A172 (cell line): ENCODE measurements around the gene SYCN. TPM values are rescaled to one million over a fixed set of nuclear protein-coding genes. Genes with fewer than 3 reads are reported as not detected.

ENCODE experiments used
- DNase-seq: peaks from one replicate; pipeline ENCODE4 v3.0.0-alpha.2; 2015; ENCODE audit warnings: low spot score
- total RNA-seq: library from RNA; depleted of rRNA; stranded (reverse); fragments of >200 nt; shearing (Covaris generic); gene quantifications from 2 replicates; pipeline ENCODE4 v1.2.3, GENCODE V29; 2014

The SYCN gene
- total RNA-seq, 1 experiment from 2014 or later = not detected

DNA sequence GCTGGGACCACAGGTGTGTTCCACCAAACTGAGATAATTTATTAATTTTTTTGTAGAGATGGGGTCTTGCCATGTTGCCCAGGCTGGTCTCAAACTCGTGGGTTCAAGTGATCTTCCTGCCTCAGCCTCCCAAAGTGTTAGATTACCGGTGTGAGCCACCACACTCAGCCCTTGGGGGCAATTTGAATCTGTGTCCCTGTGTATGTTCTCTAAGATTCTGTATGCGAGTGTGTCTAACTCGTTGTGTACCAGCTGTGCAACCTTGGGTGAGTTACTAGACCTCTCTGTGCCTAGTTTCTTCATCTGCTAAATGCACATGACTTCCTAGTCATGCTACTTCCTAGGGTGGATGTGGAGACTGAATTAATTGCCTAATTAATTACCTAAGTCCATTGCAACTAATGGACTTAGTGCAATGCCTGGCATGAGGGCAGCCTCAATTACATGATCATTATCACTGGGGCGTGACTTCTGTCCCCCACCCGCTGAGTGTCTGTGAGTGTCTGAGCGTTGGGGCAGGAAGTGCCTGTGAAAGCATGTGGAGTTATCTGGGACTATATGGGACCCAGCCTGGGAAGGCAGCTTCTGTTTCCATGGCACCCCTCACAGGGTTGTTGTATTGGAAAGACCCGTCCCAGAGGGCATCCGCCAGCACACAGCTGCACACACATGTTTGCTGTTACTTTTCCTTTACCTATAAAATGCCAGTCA lies 9.1 kb downstream of the SYCN start:
- no peak for DNase-seq

DNA sequence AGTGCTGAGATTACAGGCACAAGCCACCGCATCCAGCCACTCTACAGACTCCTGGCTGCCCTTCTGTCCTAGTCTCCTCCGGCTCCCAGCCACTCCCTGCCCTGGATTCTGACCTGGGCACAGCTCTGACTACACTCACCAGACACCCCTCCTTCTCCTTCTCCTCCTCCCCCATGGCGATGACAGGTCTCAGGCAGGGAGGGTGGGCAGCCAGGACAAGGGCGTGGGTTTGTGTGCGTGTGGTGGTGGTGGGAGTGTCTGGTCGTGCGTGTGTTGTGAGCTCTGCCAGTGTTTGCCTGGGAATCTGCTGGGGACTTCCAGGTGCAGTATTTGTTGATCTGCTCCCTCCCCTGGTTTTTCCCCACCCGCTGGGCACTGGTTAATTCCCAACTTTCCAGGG lies 10.3 kb downstream of the SYCN start:
- no peak for DNase-seq

DNA sequence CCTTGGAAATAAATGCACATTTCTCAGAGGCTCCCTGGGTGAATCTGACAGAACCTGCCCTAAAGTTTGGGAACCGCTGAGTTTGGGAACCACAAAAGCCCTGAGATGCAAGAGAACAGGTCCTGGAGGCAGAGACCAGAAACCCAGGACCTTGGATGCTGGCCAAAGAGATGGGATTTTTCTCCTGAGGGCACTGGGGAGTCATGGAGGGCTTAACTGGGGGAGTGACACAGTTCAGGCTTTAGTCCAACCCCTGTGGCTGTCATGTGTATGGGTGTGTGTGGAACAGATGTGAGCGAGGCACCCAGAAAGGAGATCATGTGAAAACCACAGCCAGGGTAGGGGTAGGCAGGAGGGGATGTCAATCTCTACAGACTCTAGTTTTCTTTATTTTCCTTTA lies 11.2 kb downstream of the SYCN start:
- no peak for DNase-seq

DNA sequence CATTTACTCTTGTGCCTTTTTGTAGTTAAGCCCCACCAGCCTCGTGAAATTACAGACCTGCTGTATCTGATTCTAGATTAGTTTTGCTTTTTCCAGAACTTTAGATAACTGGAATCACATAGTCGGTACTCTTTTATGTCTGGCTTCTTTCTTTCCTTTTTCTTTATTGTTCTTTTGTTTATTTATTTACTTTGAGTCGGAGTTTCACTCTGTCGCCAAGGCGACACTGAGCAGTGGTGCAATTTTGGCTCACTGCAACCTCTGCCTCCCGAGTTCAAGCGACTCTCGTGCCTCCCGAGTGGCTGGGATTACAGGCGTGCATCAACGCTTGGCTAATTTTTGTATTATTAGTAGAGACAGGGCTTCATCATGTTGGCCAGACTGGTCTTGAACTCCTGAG lies 13.3 kb downstream of the SYCN start:
- DNase-seq = no peak

DNA sequence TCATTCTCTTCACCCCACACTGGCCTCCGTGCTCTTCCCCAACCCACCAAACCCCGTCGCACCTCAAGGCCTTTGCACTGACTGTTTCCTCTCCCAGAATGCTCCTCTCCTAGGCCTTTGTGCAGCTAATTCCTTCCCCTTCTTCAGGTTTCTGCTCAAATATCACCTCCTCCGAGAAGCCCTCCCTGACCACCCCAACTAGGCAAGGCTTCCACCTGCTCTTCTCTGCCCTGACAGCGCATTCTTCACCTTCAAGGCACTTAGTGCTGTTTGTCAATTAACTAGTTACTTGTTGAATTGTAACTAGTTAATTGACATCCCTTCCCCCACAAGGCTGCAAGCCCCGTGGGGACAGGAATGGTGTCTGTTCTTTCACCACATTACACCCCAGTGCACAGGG lies 15.1 kb downstream of the SYCN start:
- DNase-seq = no peak

DNA sequence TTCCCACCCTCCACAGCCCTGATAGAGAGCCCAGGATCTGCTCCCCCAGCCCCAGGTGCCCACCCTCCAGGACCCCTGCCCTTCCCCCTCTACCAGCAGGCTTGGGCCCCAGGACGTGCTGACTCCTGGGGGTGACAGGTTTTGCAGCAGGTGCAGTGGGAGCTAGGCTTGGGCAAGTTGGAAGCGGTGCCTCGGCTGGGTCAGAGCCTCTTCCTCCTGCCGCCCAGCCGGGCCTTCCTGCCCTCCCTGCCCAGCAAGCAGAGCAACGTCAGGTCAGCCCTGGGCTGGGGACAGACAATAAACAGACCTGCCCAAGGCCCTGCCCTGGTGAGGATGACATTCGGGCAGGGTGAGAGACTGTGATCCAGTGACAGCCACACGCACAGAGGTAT lies 16.5 kb downstream of the SYCN start:
- DNase-seq = no peak

DNA sequence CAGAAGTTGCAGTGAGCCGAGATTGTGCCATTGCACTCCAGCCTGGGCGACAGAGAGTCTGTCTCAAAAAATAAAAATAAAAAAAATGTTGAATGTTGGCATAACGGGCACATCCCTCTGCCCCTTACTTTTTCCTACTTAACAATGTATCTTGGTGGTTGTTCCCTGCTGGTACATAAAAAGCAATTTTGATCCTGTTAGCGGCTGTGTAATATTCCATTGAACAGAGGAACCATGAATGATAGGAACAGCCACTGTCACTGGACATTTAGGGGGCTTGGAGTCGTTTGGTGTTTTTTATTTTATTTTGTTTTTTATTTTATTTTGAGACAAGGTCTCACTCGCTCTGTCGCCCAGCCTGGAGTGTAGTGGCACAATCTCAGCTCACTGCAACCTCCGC lies 17.7 kb downstream of the SYCN start:
- DNase-seq = no peak

DNA sequence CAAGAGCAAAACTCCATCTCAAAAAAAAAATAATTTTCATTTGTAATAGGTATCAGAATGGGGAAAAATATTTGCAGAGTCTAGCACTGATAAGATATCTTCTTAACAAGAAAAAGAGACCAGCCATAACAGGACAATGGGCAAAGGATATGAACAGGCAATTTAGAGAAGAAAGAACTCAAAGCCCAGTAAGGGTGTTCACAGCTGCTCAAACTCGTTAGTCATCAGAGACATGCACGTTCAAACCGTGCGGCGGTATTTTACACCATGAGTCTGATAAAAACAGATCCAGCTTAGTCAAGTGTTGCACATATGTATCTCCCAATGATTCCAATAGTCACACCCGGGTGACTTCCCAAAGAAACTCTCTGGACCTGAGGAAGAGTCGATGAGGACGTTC lies 21.0 kb downstream of the SYCN start:
- DNase-seq = no peak

DNA sequence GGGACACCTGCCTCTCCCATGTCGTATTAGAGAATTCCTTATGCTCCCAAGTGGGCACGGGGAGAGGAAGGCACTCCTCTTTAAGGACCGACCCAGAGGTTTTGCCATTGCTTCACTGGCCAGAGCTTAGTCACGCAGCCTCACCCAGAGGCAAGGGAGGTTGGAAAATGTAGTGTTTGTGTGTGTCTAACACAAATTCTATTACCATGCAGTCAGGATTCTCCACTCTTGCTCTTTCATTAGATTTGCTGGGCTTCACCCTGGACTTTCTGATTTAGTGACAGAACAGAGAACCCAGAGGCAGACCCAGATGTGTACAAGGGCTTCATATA lies 21.9 kb downstream of the SYCN start:
- no peak for DNase-seq

DNA sequence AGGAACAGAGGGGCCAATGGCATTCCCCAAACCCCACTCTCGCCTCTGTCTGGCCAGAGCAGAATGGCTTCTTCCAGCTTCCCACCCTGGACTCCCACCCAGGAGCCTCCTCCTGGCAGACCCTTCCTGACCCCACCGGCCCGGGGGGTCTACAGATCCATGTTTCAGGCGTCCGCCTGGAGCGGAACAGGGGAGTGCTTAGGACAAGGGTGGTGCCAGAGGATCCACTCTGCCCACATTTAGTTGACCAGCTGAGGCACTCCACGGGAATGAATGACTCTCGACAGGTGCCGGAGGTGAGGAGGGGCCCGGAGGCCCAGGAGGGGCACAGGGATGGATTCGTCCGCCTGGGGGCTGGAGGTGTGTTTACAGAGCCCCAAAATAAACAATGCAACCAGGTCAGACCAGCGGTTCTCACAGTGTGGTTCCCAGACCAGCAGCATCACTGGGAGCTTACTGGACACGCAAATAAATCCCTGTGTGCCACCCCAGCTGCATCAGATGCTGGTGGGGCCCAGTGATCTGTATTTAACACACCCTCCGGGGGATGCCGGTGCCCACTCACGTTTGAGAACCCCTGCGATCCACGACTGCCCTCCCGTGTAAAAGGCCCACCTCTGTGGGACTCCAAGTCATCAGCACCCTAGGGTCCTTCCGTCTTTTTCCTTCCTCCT lies 22.4 kb downstream of the SYCN start:
- DNase-seq = no peak

DNA sequence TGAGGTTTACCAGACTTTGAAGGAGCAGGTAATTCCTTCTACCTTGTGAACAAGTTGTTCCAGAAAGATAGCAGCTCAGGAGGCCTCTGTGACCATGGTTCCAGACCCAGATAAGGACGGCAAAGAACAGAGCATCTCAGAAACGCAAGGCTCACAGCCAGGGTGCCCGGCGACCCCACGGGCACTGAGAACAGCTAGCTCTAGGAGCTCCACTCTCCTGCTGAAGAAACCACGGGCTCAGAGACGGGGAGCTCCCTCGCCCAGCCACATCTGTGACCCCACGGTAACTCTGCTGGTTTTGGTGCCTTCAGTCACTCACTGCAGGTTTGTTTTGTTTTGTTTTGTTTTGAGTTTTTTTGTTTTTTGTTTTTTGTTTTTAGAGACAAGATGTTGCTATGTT lies 23.3 kb downstream of the SYCN start:
- DNase-seq = no peak

DNA sequence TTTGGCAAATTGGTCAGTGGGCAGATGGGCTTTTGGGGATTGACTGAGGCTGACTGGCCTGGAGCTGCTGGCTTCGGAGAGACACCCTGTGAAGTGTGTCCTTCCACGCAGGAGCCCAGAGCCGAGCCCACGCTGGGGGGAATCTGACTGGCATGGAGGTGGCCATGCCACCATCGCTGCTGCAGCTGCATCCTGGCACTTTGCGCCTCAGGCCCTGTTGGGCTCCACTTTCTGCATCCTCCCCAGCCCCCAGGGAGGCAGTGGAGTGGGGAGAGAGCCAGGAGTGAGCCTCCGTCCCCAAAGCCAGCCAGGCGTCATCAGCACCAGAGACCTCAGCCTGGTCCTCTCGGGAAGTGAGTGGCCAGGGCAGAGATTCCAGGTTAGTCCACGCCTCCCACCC lies 24.3 kb downstream of the SYCN start:
- DNase-seq = no peak

DNA sequence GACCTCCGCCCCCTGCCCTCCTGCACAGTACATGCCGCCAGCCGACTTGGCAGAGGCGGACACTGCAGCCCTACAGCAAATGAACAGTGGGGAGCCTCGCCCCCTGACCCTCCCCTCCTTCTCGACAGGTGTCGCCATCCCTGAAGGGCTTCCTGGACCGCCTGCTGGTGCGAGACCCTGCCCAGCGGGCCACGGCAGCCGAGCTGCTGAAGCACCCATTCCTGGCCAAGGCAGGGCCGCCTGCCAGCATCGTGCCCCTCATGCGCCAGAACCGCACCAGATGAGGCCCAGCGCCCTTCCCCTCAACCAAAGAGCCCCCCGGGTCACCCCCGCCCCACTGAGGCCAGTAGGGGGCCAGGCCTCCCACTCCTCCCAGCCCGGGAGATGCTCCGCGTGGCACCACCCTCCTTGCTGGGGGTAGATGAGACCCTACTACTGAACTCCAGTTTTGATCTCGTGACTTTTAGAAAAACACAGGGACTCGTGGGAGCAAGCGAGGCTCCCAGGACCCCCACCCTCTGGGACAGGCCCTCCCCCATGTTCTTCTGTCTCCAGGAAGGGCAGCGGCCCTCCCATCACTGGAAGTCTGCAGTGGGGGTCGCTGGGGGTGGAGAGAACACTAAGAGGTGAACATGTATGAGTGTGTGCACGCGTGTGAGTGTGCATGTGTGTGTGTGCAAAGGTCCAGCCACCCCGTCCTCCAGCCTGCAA lies 25.6 kb downstream of the SYCN start:
- DNase-seq = no peak

DNA sequence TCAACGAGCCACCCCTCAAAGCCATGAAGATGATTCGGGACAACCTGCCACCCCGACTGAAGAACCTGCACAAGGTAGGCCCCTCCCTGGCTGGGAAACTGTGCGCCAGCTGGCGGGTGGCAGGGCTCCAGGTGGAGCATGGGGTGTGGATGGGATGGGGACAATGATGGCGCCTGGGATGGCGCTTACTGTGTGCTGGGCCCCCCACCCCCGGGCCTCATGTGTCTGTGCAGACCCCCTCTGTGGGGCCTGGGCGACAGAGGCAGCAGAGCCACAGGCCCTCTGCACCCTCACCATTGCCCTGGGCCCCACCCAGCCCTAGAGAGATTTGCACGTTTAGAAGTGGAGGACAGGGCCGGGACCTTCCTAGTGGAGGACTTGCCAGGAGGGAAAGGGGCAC lies 26.3 kb downstream of the SYCN start:
- DNase-seq = no peak

DNA sequence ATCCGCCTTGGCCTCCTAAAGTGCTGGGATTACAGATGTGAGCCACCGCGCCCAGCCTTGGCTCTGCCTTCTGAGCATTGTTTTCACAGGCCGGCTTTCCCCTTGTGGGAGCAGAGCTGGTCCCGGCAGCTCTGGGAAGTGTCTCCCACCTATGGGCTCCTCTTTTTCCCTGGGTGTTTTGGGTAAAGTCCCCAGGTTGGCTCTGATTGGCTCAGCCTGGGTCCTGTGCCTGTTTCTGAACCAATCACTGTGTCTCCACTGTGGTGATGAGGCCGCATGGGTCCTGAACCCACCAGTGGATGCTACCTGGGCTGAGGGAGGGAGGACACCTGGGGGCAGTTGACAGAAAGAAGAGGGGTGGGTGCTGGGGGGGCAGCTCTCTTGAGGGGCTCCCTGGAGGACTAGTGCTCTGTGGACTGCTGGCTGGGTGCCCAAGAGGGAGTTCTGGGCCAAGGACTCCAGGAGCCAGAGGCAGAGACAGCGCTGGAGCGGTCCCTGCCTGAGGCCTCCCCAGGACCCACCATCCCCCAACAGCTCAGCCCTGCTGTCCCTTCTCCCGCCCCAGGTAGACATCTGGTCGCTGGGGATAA lies 26.9 kb downstream of the SYCN start:
- no peak for DNase-seq

DNA sequence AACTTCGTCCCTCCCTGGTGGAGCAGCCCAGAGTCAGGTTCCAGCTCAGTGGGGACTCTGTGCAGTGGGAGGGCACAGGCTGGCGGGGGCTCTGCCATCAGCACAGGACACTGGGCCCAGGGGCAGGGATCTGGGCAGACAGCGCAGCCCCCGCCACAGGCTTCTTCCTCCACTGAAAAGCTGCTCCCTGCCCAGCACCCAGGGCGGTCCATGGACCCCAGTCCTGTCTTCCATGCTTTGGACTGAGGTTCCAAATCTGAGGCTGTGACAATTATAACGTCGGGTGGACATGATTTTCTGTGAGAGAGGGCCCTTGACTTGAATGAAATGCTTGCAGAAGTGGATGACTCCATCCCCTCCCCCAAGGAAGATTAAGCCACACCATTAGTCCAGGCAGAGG lies 28.5 kb downstream of the SYCN start:
- no peak for DNase-seq

DNA sequence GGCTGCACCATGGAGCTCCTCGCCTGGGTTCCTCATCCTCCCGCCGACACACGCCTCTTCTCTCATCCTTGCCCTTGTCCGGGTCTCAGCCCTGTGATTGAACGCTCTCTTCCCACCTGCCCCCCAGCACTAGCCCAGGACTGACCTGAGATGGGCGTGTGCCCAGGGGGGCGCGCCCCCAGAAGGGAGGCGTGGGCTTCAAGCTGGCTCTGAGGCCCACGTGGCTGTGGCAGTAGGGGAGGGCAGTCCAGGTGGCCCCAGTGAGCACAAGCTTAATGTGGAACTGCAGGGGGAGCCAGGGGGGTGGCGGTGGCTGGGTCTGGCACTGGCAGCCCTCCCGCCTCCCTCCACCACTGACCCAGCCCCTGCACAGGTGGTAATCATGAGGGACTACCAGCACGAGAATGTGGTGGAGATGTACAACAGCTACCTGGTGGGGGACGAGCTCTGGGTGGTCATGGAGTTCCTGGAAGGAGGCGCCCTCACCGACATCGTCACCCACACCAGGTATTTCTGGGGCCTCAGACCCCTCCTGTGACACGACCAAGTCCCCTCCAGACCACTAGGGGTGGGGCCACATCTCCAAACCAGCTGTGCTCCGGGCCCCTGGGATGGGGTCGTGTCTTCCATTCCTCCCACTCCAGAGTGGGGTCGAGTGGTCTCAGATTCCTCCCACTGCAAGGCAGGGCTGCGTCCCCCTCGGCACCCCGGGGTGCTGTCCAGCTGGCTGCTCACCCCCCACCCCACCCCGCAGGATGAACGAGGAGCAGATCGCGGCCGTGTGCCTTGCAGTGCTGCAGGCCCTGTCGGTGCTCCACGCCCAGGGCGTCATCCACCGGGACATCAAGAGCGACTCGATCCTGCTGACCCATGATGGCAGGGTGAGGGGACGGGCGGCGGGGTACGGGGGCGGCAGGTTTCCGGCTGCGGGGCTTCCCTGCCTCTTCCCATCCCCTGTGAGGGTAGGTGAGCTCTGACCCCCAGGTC lies 29.2 kb downstream of the SYCN start:
- no peak for DNase-seq

DNA sequence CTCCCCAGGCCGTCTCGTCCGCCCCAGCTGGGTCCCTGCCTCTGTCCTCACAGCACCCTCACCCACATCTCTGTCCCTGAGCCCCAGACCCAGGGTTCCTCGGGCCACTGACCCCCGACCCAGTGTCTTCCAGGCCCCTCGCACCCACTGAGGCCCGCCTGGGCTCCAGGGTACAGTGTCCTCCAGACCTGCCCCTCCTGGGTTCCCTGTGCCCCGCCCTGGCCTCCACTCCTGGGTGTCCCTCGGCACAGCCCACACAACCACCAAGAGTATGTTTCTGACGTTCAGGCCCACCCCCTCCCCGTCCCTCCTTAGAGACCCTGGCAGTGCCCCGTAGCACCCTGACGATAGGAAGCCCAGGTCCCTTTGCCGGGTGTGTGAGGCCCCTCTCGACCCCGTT lies 29.9 kb downstream of the SYCN start:
- DNase-seq = no peak

DNA sequence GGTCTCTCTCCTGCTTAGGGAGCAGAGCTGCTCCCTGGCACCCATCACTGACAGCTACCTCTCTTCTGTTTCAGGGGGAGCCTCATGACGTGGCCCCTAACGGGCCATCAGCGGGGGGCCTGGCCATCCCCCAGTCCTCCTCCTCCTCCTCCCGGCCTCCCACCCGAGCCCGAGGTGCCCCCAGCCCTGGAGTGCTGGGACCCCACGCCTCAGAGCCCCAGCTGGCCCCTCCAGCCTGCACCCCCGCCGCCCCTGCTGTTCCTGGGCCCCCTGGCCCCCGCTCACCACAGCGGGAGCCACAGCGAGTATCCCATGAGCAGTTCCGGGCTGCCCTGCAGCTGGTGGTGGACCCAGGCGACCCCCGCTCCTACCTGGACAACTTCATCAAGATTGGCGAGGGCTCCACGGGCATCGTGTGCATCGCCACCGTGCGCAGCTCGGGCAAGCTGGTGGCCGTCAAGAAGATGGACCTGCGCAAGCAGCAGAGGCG lies 30.5 kb downstream of the SYCN start:
- DNase-seq = no peak

DNA sequence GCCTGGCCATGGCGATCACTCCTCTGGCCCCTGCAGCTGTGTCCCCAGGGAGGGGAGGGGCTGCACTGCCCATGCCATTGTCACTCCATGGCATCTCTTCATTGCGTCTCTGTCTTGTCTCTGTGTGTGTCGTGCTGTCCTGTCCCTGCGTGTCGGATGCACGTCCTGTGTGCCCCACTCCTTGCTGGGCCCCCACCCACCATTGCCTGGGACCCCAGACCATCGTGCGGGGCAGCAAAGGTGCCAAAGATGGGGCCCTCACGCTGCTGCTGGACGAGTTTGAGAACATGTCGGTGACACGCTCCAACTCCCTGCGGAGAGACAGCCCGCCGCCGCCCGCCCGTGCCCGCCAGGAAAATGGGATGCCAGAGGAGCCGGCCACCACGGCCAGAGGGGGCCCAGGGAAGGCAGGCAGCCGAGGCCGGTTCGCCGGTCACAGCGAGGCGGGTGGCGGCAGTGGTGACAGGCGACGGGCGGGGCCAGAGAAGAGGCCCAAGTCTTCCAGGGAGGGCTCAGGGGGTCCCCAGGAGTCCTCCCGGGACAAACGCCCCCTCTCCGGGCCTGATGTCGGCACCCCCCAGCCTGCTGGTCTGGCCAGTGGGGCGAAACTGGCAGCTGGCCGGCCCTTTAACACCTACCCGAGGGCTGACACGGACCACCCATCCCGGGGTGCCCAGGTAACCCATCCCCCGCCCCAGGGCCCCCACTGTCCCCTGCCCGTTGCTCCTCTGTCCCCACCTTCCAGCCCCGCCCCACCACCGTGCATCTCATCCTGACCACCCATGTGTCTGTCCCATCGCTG lies 31.2 kb downstream of the SYCN start:
- DNase-seq = no peak
